SIG-M5 treated with dmso at 0.1 percent for 504 hours (cell line): ENCODE measurements around the gene KYAT1.
"Not testable (repeated sequence)": the region's sequence is repeated elsewhere in the genome, so short reads cannot be mapped to it uniquely, and the experiment has no call there.

Experiments
- DNase-seq: peaks from one replicate; lab custom pipeline; 2025; ENCODE audit not compliant: unreplicated experiment; lab: John Stamatoyannopoulos, UW

KYAT1 gene

GRCh38 chr9:128843171-128843570 lies 38.6 kb downstream of the KYAT1 start:
- not testable (repeated sequence) for DNase-seq

GRCh38 chr9:128841694-128842492 lies 39.9 kb downstream of the KYAT1 start:
- no peak for DNase-seq

GRCh38 chr9:128840524-128840923 lies 41.2 kb downstream of the KYAT1 start:
- DNase-seq: no peak

- no peak for DNase-seq
Observed at GRCh38 chr9:128838338-128838737, 43.4 kb downstream of the KYAT1 start.

GRCh38 chr9:128836509-128837145 lies 45.1 kb downstream of the KYAT1 start:
- no peak for DNase-seq

GRCh38 chr9:128835246-128836210 lies 46.2 kb downstream of the KYAT1 start:
- DNase-seq: no peak

GRCh38 chr9:128833696-128834095 lies 48.1 kb downstream of the KYAT1 start:
- no peak for DNase-seq

- DNase-seq: peak; percentile 94
Observed at GRCh38 chr9:128829477-128830251, 52.1 kb downstream of the KYAT1 start, which contains the start of gene SPOUT1. TSS of gene SPOUT1 (minus strand) at chr9:128829794. CDS start at chr9:128829780, 14 bp downstream.

- DNase-seq: no peak
Observed at GRCh38 chr9:128828719-128829452, 52.9 kb downstream of the KYAT1 start.

GRCh38 chr9:128828267-128828666 lies 53.5 kb downstream of the KYAT1 start:
- no peak for DNase-seq

- no peak for DNase-seq
Observed at GRCh38 chr9:128825923-128826700, 55.6 kb downstream of the KYAT1 start.

GRCh38 chr9:128824911-128825310 lies 56.8 kb downstream of the KYAT1 start:
- no peak for DNase-seq

GRCh38 chr9:128823903-128824406 lies 57.8 kb downstream of the KYAT1 start:
- DNase-seq: no peak

- no peak for DNase-seq
Observed at GRCh38 chr9:128823362-128823902, 58.3 kb downstream of the KYAT1 start.

- no peak for DNase-seq
Observed at GRCh38 chr9:128822407-128823042, 59.2 kb downstream of the KYAT1 start.

- no peak for DNase-seq
Observed at GRCh38 chr9:128821584-128822406, 60.0 kb downstream of the KYAT1 start.
